ENCODE data around the gene ELFN2. TPM values are rescaled to one million over a fixed set of nuclear protein-coding genes. Genes with fewer than 3 reads are reported as not detected.
A peak's percentile ranks its signal among the peaks of the same experiment; 100 is the strongest.

Gene ELFN2
- total and polyA plus RNA-seq, 8 donors, result 0.19 to 2.1 (median 1.1) TPM

GRCh38 chr22:37343863-37344734 is 83.2 kb downstream of the ELFN2 start:
- no peaks in the 10 kb centered on the region for H3K9me3 ChIP-seq
- no peak for TF ChIP-seq CTCF (IDR thresholded peaks at IDR 0.05)
- H3K4me3 ChIP-seq, result no peak overlapping the region
- 50 to 59% methylated on average over 15 of the region's 17 CpGs for whole genome bisulfite sequencing, 2 donors
- intact Hi-C loops (cut with DNase I), result no loop called here
- FAIRE-seq (no peak), ATAC-seq (no peak), DNase-seq (peak in 2 of 6 donors; percentile 67 to 78)
- H3K36me3 ChIP-seq, result no peaks in the 10 kb centered on the region
- H3K4me1 ChIP-seq, result no peaks in the 10 kb centered on the region
- H3K27me3 ChIP-seq, result no peaks in the 10 kb centered on the region
- H3K27ac ChIP-seq, result no peak overlapping the region

GRCh38 chr22:37343348-37343747 is 83.9 kb downstream of the ELFN2 start:
- no peaks in the 10 kb centered on the region for H3K27me3 ChIP-seq
- intact Hi-C loops (cut with DNase I), result no loop called here
- no peak for FAIRE-seq
- no peaks in the 10 kb centered on the region for H3K36me3 ChIP-seq
- no peak overlapping the region for H3K4me3 ChIP-seq
- no peaks in the 10 kb centered on the region for H3K4me1 ChIP-seq
- WGBS, 2 donors, result 53 to 67% methylated on average over 10 to 11 of the region's 11 CpGs
- no peak for ATAC-seq
- DNase-seq, result peak in 1 of 6 donors; percentile 52
- no peak for TF ChIP-seq CTCF (IDR thresholded peaks at IDR 0.05)
- no peaks in the 10 kb centered on the region for H3K9me3 ChIP-seq
- H3K27ac ChIP-seq, result no peak overlapping the region

- FAIRE-seq, result no peak
- no peak overlapping the region for H3K27ac ChIP-seq
- intact Hi-C loops (cut with DNase I), result no loop called here
- H3K9me3 ChIP-seq, result no peaks in the 10 kb centered on the region
- 78 to 79% methylated on average over 6 of the region's 6 CpGs for whole genome bisulfite sequencing, 2 donors
- no peak overlapping the region for H3K4me3 ChIP-seq
- TF ChIP-seq CTCF (IDR thresholded peaks at IDR 0.05), result no peak
- H3K27me3 ChIP-seq, result no peaks in the 10 kb centered on the region
- no peaks in the 10 kb centered on the region for H3K4me1 ChIP-seq
- ATAC-seq, result no peak
- DNase-seq, result no peak
- H3K36me3 ChIP-seq, result no peaks in the 10 kb centered on the region
Observed at GRCh38 chr22:37342065-37342464, 85.2 kb downstream of the ELFN2 start.

GRCh38 chr22:37340331-37341262 is 86.7 kb downstream of the ELFN2 start:
- DNase-seq (peak in 1 of 6 donors; percentile 33), FAIRE-seq (no peak), ATAC-seq (no peak)
- no peaks in the 10 kb centered on the region for H3K36me3 ChIP-seq
- H3K9me3 ChIP-seq, result no peaks in the 10 kb centered on the region
- no peak overlapping the region for H3K27ac ChIP-seq
- WGBS, 2 donors, result 40 to 44% methylated on average over 23 to 24 of the region's 24 CpGs
- H3K4me1 ChIP-seq, result no peaks in the 10 kb centered on the region
- no peak for TF ChIP-seq CTCF (IDR thresholded peaks at IDR 0.05)
- intact Hi-C loops (cut with DNase I), result no loop called here
- no peaks in the 10 kb centered on the region for H3K27me3 ChIP-seq
- H3K4me3 ChIP-seq, result no peak overlapping the region

Data from pancreas (tissue), 10 donors.